ENCODE data around the gene RSPO1.

The RSPO1 gene

DNA sequence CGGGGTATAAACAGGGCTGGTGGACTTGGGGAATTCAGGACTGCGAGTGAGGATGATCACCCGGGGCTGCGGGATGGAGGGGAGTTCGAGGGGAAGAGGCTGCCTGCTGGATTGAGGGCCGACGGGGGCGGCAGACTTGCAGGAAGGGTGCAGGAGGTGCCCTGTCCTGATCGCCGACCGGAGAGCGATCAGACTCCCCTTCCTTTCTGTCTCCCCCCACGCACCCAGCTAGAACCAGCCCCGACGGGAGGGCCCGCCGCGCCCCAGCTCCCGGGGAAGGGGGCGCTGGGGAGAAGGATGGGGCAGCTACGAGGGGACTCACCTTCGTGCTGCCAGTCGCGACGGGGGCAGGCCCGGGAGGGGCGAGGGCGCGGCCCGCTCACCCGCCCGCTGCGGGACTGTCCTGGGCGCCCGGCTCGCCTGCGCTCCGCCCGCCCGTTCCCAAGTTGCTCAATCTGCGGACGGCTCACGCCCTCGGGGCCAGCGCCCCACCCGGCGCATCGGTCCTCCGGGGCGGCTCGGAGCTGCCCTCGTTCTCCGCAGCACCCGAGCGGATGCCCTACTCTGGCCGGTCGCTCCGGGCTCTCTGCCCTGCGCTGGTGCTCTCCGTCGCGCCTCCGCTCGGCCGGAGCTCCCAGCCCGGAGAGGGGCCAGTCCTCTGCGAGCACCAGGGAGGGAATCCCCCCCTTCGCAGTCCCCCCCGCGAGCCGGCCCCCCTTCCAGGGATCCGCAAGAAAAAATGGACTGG, at the start of gene RSPO1:
Gene RSPO1 (minus strand): TSS at position 649 of the 748 bp plus-strand sequence. CDS start 5,231 bp downstream, outside the sequence.
- in situ Hi-C loops (cut with HindIII; ENCODE audit: low sequenced_read_pairs): no loop called here

DNA sequence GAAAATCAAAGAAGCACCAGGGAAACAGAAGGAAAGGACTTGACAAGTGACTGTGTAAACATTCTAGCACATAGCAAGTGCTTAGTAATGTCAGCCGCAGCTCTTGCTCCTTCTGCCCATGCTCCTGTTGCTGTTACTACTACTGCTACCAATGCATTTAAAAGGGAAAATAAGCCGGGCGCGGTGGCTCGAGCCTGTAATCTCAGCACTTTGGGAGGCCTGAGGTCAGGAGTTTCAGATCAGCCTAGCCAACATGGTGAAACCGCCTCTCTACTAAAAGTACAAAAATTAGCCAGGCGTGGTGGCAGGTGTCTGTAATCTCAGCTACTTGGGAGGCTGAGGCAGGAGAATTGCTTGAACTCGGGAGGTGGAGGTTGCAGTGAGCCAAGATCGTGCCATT, 49.5 kb upstream of the RSPO1 start:
- in situ Hi-C loops (cut with HindIII; ENCODE audit: low sequenced_read_pairs): loop anchor here (5.0 kb wide), 1 partner anchor 87 kb away; the partner anchor contains the start of gene GNL2

DNA sequence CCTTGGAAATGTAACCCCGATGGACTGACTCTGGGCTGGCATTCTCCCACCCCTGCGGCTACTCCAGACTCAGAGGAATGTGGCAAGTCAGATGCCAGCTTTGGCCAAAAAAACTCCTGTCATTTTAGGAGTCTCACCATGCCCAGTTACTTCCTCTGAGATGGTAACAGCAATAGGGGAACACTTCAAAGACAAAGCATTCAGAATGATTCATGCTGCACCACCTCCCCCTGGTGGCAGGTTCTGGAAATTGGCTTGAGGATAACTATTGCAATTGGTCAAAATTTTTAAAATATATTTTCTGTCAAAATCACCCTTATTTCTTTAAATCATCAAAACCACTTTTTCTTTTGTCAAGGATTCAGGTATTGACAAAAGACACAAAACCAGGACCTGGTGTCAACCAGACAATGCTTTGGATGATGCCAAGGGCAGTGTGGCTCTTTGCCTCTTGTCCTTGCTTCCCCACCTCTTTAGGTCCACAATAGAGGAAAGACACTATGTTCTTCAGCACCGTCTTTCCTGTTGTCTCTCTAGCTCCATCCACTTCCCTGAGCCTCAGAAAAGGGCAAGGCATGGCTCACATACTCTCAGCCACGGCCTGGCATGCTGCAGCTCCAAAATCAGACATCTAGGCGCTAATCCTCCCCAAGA, 47.8 kb upstream of the RSPO1 start:
- in situ Hi-C loops (cut with HindIII; ENCODE audit: low sequenced_read_pairs): loop anchor here (5.0 kb wide), 1 partner anchor 85 kb away; the partner anchor contains the start of gene GNL2

- in situ Hi-C loops (cut with HindIII; ENCODE audit: low sequenced_read_pairs): loop anchor here (5.0 kb wide), 1 partner anchor 84 kb away; the partner anchor contains the start of gene GNL2
Observed at GRCh38 chr1:37680933-37681332, 46.2 kb upstream of the RSPO1 start.

- in situ Hi-C loops (cut with HindIII; ENCODE audit: low sequenced_read_pairs): no loop called here
Observed at GRCh38 chr1:37677808-37678207, 43.1 kb upstream of the RSPO1 start.

DNA sequence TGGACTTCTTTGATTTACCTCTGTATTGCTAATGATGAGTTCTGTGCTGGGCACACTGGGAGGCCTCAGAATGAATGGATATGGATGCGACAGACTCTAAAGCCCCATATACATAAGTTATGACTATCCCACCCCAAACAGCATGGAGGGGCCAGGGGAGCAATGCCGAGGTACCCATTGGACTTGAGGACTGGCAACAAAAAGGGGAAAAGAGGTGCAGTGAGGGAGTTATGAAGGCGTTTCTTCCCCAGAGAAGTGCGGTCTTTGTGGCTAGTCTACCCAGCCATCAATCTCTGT, 42.4 kb upstream of the RSPO1 start:
- in situ Hi-C loops (cut with HindIII; ENCODE audit: low sequenced_read_pairs): no loop called here

- in situ Hi-C loops (cut with HindIII; ENCODE audit: low sequenced_read_pairs): no loop called here
Observed at GRCh38 chr1:37676281-37677142, 41.8 kb upstream of the RSPO1 start.

DNA sequence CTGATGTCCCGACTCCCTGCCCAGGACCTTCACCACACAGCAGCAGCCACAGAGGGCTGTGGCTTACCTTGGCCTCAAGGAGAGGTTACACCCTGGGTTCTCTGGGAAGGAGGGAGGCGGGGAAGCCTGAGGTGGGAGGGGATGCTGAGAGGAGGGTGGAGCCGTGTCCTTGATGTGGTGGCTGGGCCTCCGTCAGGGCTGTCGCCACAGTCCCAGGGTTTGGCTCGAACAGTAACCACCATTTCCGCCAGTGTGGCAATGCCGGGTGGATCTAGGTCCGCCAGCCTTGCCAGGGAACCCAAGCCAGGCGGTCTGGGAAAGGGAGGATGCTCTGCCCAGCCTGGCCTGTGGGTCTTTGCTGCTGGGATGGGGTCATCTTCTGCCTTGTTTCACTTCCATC, 39.2 kb upstream of the RSPO1 start:
- in situ Hi-C loops (cut with HindIII; ENCODE audit: low sequenced_read_pairs): no loop called here

DNA sequence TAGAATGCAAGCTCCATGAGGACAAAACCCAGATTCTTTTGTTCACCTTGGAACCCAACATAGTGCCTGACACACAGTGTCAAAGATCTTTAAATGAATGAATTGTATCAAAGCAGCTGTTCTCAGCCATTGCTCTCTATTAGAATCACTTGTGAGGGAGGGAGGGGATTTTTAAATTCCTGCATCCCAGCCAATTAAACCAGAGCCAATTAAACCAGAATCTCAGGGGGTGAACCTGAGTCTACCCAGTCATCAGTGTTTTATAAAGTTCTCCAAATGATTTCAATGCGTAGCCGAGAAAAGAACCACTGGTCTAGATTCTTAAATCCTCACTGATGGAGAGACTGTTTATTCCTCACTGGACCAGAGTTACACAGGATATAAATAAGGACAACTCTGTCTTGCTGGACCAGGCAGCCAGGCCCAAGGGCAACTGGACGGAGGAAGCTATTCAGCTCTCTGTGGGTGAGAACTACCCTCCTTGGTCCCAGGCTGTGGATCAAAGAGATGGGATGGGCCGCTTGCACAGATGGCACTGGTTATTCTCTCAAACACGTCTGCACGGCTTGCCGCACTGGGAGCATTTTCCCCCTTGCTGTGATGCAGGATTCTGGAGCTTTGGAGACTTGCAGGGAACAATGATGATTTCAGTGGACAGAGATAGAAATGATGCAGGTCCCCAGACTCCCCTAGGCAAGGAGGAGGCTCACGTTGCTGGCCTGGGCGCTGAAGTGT, 37.6 kb upstream of the RSPO1 start:
- in situ Hi-C loops (cut with HindIII; ENCODE audit: low sequenced_read_pairs): no loop called here

DNA sequence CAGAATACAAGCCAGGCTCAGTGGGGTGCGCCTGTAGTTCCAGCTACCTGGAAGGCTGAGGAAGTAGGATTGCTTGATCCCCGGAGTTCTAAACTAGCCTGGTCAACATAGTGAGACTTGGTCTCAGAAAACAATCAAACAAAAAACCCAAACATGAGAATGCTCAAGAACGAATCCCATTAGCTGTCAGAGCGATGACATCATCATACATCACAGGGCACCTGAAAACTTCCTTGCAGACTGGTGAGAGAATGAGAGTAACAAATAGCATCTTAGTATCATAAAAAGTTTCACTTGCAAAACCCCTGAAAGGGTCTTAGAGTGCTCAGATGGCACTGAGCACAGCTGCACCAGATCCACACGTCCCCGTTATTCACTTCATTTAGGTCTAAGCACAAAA, 36.6 kb upstream of the RSPO1 start:
- in situ Hi-C loops (cut with HindIII; ENCODE audit: low sequenced_read_pairs): no loop called here

GRCh38 chr1:37670133-37670532, 35.4 kb upstream of the RSPO1 start:
- in situ Hi-C loops (cut with HindIII; ENCODE audit: low sequenced_read_pairs): no loop called here

- in situ Hi-C loops (cut with HindIII; ENCODE audit: low sequenced_read_pairs): loop anchor here (10.0 kb wide), 1 partner anchor 222 kb away; no protein-coding TSS in a partner anchor
Observed at GRCh38 chr1:37667023-37667671, 32.5 kb upstream of the RSPO1 start.

- in situ Hi-C loops (cut with HindIII; ENCODE audit: low sequenced_read_pairs): loop anchor here (10.0 kb wide), 1 partner anchor 222 kb away; no protein-coding TSS in a partner anchor
Observed at GRCh38 chr1:37666241-37666867, 31.7 kb upstream of the RSPO1 start.

- in situ Hi-C loops (cut with HindIII; ENCODE audit: low sequenced_read_pairs): loop anchor here (10.0 kb wide), 1 partner anchor 219 kb away; no protein-coding TSS in a partner anchor
Observed at GRCh38 chr1:37663426-37664000, 28.8 kb upstream of the RSPO1 start.

DNA sequence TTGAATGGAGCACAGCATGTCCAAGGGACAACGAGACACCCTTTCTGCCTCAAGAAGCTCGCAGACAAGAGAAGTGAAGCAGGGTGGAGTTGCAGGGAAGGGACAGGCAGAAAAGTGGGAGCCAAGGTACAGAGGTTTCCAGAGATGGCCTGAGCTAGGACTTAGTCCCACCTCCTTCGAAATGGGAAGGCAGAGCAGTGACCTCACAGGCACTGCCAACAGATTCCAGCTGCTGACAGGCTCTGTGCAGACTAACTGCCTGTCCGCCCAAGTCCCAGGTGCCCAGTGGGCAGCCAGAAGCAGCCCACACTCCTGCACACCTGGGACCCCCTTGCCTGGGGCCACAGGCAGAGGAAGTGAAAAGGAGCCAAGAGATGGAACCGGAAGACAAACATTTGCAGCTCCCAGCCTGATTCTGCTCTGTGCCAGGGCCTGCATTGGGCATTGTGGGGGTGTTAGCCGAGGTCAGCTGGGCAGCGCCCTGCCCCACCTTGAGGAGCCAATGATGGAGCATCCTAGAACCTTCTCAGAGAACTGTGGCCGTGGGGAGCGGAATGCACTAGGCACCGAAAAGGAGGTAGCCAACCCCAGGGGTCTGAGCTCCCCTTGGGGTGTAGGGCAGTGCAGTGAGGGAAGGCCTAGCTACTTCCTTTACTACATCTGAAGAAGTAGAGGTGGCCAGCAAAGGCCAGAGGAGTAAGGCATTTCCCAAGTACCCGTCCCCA, 27.5 kb upstream of the RSPO1 start:
- in situ Hi-C loops (cut with HindIII; ENCODE audit: low sequenced_read_pairs): loop anchor here (10.0 kb wide), 1 partner anchor 217 kb away; no protein-coding TSS in a partner anchor

GRCh38 chr1:37661401-37661800, 26.7 kb upstream of the RSPO1 start:
- in situ Hi-C loops (cut with HindIII; ENCODE audit: low sequenced_read_pairs): loop anchor here (10.0 kb wide), 1 partner anchor 217 kb away; no protein-coding TSS in a partner anchor

GRCh38 chr1:37660664-37661063, 26.0 kb upstream of the RSPO1 start:
- in situ Hi-C loops (cut with HindIII; ENCODE audit: low sequenced_read_pairs): loop anchor here (10.0 kb wide), 1 partner anchor 216 kb away; no protein-coding TSS in a partner anchor

DNA sequence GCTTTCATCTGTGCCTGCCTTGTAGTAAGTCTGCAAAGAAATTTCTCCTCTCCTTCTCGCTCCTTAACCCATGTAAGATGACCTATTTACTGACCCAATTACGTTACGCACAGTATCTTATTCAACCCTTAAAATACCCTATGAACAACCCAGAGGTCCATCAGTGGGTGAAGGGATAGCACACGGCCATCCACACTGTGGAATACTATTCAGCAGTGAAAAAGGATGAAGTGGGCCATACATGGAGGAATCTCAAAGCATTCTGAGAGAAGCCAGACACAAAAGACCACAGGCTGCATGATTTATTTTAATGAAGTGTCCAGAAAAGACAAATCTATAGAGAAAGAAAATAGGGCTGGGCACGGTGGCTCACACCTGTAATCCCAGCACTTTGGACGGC, 23.8 kb upstream of the RSPO1 start:
- in situ Hi-C loops (cut with HindIII; ENCODE audit: low sequenced_read_pairs): no loop called here

Measured in DLD1 (cell line).